ENCODE measurements around the gene USP8.
"Not testable (repeated sequence)": the region's sequence is repeated elsewhere in the genome, so short reads cannot be mapped to it uniquely, and the experiment has no call there.

The USP8 gene

GRCh38 chr15:50452927-50453326 is 28.7 kb downstream of the USP8 start:
- DNase-seq, result no peak

DNA sequence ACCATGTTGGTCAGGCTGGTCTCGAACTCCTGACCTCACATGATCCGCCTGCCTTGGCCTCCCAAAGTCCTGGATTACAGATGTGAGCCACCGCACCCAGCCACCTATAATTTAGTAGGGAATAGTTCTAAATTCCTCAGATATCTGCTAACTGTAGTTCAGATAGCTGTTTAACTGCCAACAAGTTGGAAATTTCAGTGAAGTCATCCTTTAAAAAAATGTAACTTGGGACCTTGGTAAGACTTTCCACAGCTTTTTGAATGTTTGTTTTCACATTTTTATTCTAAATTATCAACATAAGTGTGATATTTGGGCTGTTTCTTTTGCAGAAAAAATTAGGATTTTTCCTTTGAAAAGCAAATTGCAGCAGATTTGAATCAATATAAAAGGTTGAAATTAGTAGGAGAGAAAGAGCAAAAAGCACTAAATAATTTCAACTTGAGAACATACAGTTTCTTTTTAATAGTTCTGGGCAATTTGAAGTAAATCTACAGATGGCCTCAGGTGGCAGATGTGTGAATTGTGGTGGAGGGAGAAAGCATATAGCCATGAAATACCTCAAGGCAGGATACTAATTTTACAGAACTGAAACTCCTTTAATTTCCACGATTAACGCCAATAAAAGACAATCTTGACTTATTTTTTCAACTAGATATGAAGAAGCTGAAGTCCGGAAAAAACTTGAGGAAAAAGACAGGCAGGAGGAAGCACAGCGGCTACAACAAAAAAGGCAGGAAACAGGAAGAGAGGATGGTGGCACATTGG is 34.3 kb downstream of the USP8 start:
- no peak for DNase-seq

DNA sequence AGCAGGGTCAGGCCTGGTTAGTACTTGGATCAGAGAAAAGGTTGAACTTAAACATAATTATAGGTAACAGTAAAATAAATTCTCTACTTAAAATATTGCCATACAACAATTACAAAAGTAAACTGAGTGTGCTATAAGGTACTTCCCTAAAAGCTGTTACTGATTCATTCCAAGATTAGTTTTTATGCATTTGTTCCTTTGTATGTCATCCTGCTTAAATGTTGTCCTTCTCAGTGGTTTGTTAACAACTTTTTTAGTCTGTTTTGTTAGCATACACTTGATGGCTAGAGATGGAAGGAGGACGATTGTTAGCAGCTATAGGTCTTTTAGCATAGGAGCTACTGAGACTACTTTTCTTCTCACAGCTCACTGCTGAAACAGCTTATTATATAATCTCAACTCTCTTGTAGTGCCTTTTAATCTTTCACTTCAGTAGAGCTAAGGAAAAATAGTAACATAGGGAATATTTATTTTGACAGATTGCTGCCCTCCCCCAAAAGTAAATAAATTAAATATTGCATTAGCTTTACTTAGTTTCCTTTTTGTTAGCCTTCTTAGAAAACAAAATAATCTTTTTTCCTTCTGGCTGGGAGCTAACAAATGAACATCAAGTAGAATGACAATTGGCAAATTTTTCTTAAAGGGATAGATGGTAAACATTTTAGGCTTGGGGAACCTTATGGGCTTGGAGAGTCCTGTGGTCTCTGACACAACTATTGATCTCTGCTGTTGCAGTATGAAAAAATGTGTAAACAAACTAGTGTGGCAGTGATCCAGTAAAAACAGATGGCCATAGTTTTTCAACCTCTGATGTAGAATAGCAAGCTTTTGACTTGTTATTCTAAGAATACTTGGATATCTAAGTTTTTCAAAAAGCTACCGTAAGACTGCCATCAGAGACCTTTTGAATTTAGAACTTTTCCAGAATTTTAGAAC is 39.5 kb downstream of the USP8 start:
- DNase-seq, result no peak

- no peak for DNase-seq
Measured at GRCh38 chr15:50471072-50471471, 46.9 kb downstream of the USP8 start.

GRCh38 chr15:50476143-50476542 is 51.9 kb downstream of the USP8 start:
- no peak for DNase-seq

DNA sequence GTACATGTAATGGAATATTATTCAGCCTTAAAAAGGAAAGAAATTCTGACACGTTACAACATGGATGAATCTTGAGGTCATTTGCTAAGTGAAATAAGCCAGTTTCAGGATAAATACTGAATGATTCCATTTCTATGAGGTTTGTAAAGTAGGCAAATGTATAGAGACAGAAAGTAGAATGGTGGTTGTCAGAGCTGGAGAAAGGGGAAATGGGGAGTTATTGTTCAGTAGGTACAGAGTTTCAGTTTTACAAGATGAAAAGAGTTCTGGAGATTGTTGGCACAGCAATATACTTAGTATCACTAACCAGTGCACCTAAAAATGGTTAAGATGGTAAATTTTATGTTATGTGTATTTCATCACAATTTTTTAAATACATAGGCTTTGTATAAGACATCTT is 60.6 kb downstream of the USP8 start:
- DNase-seq, result no peak

- no peak for DNase-seq
Measured at GRCh38 chr15:50485389-50485788, 61.2 kb downstream of the USP8 start.

DNA sequence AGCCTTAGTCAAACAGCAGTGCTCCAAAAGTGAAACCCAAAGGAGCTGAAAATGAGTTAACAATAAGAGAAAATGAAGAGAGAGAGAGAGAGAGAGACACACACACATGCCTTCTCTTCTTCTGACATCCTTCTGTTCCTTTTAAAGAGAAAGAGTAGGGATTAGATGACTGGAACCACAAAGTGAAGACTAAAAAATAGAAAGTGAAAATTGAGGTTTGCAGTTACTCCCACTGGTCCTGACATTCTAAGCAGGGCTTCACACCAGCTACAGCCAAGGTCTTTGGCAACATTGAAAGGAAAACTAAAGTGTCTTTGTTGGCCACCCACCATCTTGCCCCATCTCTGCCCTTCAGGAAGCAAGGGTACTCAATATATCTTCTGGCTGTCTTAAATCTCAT is 63.1 kb downstream of the USP8 start:
- no peak for DNase-seq

DNA sequence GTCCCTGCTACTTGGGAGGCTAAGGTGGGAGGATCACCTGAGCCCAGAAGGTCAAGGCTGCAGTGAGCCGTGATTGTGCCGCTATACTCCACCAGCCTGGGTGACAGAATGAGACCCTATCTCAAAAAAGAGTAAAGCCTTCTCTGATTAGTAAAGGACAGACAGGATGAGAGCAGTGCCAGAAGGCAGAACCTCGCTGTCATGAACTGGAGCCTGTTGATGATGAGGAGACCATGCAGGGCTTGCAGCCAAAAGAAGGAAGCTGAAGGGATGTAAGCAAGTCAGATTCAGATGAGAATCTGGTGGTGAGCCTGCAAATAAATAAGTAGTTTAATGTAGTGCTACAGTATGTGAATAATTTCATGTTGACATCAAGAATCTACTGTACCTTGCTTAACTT is 69.4 kb downstream of the USP8 start:
- DNase-seq, result no peak

- not testable (repeated sequence) for DNase-seq
Measured at GRCh38 chr15:50494547-50494946, 70.3 kb downstream of the USP8 start.

DNA sequence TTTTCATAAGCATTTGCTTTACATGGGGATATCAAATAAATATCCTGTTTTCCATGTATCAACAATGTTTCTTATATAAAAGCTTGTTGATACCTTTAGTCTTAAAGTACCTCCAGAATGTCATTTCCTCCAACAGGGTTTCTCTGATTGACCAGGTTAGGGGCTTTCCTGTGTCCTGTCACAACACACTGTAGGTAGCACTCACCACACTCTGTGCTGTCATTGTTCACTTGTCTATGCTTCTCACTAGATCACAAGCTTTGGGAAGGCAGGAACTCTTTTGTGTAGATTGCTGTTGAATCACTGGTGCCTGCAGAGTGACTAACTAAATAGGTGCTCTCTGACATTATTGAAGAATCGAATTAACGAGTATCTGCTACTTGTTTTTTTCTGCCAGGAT is 72.5 kb downstream of the USP8 start:
- no peak for DNase-seq

- no peak for DNase-seq
Measured at GRCh38 chr15:50500352-50500751, 76.1 kb downstream of the USP8 start.

- no peak for DNase-seq
Measured at GRCh38 chr15:50501815-50502214, 77.6 kb downstream of the USP8 start.

DNA sequence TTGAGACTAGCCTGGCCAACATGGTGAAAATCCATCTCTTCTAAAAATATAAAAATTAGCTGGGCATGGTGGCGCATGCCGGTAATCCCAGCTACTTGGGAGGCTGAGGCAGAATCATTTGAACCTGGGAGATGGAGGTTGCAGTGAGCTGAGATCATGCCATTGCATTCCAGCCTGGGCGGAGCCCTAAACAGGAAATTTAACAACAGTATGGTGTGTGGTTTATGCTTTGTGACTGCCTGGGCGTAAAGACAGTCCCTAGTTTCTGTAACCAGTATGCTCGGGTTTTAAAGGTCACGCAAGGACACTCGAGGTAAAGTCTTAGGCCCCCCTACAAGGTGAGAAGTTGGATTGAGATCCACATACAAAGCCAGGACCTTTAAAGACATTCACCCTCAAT is 78.9 kb downstream of the USP8 start:
- DNase-seq, result no peak

DNA sequence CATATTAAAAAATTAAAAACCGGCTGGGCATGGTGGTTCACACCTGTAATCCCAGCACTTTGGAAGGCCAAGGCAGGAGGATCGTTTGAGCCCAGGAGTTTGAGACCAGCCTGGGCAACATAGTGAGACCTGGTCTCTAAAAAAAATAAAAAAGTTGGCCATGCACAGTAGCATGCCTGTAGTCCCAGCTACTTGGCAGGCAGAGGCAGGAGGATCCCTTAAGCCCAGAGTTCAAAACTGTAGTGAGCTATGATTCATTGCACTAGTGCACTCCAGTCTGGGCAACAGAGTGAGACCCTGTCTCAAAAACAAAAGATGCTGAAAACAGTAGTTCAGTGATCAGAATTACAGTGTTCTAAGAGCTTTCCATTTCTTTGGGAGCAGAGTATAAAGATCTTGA is 81.5 kb downstream of the USP8 start:
- not testable (repeated sequence) for DNase-seq

GRCh38 chr15:50506121-50506520 is 81.9 kb downstream of the USP8 start:
- DNase-seq, result no peak

DNA sequence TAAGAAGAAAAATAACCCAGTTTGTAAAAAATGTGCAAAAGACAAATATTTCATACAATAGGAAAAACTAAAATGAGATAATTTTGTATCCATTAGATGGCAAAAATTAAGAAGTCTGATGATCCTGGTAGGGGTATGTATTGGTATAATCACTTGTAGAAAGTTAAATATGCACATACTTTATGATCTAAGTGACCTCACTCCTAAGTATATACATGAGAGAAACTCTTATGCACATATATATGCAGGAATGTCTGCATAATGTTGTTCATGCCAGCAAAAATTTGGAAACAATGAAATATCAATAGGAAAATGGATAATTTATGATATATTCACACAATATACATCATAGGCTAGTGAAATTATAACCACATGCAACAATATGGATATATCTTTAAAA is 88.8 kb downstream of the USP8 start:
- DNase-seq, result no peak

- DNase-seq, result no peak
Measured at GRCh38 chr15:50519740-50520425, 95.7 kb downstream of the USP8 start.

- DNase-seq, result no peak
Measured at GRCh38 chr15:50523851-50524251, 99.6 kb downstream of the USP8 start.

GRCh38 chr15:50531163-50531562 is 107.0 kb downstream of the USP8 start:
- no peak for DNase-seq

- DNase-seq, result no peak
Measured at GRCh38 chr15:50531766-50532165, 107.6 kb downstream of the USP8 start.

GRCh38 chr15:50542887-50543210 is 118.6 kb downstream of the USP8 start:
- DNase-seq, result no peak

DNA sequence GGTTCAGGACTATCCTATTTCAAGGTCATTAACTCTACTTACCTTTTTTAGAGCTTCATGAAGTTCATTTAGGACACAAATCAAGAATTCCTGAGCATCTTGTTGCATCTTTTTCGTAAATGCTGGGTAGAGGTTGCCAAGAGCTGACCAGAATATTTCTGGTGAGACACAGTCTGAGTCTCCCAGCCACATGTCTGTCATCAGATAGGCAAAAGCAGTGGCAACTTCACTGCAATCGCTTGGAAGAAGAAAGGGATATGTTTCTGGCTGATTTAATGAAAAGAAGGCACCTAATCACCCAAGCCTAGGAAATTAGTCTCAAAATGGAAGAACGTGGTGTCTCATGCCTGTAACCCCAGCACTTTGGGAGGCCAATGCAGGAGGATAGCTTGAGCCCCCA is 119.4 kb downstream of the USP8 start:
- no peak for DNase-seq

DNA sequence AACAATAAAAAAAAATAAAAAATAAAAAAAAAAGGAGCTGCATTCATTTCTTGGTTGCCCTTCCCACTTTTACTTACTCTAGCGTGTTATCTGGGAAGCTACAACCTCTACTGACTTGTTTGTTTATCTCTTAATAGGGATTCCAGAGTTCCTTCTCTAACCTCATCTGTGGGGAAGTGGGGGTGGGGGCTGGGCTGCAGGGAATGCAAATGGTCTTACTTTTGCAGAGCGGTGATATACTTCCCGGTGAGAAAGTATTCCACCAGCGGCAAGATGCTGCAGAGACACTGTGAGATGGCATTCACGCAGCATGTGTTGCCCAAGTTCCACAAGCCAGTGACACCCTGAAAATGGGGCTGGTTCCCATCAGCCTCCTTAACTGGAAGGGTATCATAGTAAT is 120.2 kb downstream of the USP8 start:
- no peak for DNase-seq
